K562 treated with DMSO at 1 percent for 48 hours (cell line): Measurements from ENCODE around the gene IKZF3. TPM values are rescaled to one million over a fixed set of nuclear protein-coding genes. Genes with fewer than 3 reads are reported as not detected.

ENCODE experiments used
- total RNA-seq: library from RNA; unstranded; fragments of 300-600 nt; gene quantifications from 2 replicates; pipeline ENCODE4 v1.2.3, GENCODE V29; 2022; ENCODE audit warnings: low replicate concordance; ENCODE audit errors: extremely low read depth

The IKZF3 gene
- not detected in 2 replicates for total RNA-seq

GRCh38 chr17:39863918-39864746 lies at the start of gene IKZF3:
TSS of gene IKZF3 (minus strand) at chr17:39864312. CDS start at chr17:39864126, 186 bp downstream.

DNA sequence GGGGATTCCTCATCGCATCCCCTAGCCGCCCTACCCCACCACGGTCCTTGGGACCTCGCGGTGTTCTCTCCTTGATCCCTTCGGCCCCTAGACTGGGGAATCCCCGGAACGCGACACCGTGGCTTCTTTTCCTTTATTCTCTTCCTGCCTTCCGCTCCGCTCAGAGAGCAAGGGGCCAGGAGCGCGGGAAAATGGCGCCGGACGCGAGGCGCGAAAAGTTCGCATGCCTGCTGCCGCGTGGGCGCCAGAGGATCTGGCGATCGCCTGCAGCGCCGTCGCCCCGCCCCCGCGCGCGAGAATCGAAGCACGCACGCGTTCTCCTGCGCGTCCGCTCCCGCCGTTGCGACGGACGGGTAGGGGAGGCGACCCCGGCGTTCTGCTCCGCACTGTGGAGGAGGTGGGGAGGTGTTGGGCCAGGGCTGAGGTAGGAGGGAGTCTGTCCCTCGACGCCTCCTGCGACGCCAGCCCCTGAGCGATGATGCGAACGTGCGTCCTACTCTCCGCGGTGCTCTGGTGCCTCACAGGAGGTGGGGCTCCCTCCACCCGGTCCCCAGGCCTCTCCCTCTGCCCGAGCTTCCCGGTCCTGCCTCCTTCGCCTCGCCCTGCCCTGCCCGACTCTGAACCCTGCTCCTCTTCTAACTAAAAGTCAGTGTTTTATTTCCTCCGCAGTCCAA lies 3.9 kb upstream of the IKZF3 start, which contains the start of gene ZPBP2:
Gene ZPBP2 (plus strand): TSS at position 323 of the 674 bp plus-strand sequence. CDS start 153 bp downstream, at position 476.

DNA sequence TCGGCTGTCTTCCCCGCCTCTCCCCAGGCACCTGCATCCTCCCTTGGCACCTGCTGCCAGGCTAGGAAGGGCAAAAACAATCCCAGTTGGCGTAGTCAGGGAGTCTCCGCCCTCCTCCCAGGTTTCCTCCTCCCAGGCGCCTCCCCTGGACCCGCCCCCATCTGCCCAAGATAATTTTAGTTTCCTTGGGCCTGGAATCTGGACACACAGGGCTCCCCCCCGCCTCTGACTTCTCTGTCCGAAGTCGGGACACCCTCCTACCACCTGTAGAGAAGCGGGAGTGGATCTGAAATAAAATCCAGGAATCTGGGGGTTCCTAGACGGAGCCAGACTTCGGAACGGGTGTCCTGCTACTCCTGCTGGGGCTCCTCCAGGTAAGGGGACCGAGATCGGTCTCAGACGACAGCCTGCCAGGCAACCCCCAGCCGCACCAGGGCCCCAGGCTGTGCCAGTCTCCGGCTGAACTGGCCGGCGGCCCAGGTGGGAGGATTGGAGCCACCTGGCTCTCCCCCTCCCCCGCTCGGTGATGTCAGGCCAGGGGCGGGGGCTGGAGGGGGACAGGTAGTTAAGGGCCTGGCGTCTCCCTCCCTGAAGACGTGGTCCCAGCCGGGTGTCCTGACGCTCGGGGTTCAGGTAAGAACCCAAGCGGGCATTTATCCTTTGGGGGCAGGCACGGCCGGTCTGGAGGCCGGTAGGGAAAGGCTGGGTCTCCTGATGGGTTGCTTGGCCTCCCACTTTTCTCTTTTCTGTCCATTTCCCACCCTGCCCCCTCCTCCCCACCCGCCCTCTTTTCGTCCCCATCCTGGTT lies 126.1 kb downstream of the IKZF3 start, which contains the start of gene GRB7:
Gene GRB7 (plus strand): TSS at position 179 of the 808 bp plus-strand sequence. CDS start 4,364 bp downstream, outside the sequence.

DNA sequence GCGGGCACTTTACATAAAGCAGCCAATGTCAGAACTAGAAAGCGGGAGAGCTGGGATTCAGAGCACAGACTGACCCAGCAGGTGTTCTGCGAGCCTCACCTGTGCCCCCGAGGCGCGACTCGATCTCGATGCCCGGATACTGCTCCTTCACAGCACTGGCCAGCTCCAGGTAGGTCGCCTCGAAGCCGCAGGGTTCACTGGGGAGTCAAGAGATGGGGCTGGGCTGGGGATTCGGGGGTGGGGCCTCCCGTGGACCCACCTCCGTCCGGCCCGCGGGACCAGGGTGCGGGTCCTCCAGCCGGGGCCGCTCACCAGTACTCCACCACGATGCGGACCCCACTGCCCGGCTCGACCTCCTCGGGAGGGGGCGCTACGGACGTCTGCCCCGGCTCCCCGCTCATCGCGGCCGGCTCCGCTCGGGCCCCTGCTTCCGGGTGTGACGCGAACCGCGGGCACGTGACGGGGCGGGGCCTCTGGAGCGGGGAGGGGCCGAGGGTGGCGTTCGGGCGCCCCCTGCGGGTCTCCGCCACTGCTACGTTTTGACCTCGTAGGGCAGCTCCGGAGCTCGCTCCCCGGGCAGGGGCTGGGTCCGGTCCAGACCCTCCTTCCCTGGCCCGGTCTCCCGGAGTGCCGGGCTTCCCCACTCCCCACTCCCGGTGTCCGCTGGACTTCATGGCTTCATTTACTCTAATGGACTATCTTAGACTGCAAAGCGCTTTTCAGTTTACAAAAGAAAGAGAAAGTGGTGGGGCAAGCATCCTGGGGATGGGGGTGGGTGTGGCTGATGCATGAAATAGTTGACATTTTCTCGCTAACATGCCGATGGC lies 133.8 kb downstream of the IKZF3 start, which contains the start of gene MIEN1:
Gene MIEN1 (minus strand): TSS at position 438 of the 827 bp plus-strand sequence. CDS start 37 bp downstream, at position 401.

Other genes starting within 250 kb of the IKZF3 start
- not detected in 2 replicates for gene PPP1R1B, start 237.4 kb downstream of the IKZF3 start, total RNA-seq
- gene STARD3, start 227.2 kb downstream of the IKZF3 start, total RNA-seq = not detected in 2 replicates
- not detected in 2 replicates for gene TCAP, start 199.0 kb downstream of the IKZF3 start, total RNA-seq
- gene PNMT, start 195.9 kb downstream of the IKZF3 start, total RNA-seq = not detected in 2 replicates
- gene PGAP3, start 176.3 kb downstream of the IKZF3 start, total RNA-seq = not detected in 2 replicates
- not detected in 2 replicates for gene ERBB2, start 164.2 kb downstream of the IKZF3 start, total RNA-seq
- gene MIEN1, start 133.8 kb downstream of the IKZF3 start, total RNA-seq = not detected in 2 replicates
- not detected in 2 replicates for gene GRB7, start 126.4 kb downstream of the IKZF3 start, total RNA-seq
- gene ZPBP2, start 3.9 kb upstream of the IKZF3 start, total RNA-seq = not detected in 2 replicates
- gene GSDMB, start 54.3 kb upstream of the IKZF3 start, total RNA-seq = not detected in 2 replicates
- gene ORMDL3, start 63.3 kb upstream of the IKZF3 start, total RNA-seq = not detected in 2 replicates
- not detected in 2 replicates for gene LRRC3C, start 63.4 kb upstream of the IKZF3 start, total RNA-seq
- not detected in 2 replicates for gene GSDMA, start 98.7 kb upstream of the IKZF3 start, total RNA-seq
- not detected in 2 replicates for gene PSMD3, start 116.5 kb upstream of the IKZF3 start, total RNA-seq
- not detected in 2 replicates for gene CSF3, start 151.1 kb upstream of the IKZF3 start, total RNA-seq
- not detected in 2 replicates for gene MED24, start 190.1 kb upstream of the IKZF3 start, total RNA-seq
- gene THRA, start 198.7 kb upstream of the IKZF3 start, total RNA-seq = not detected in 2 replicates
- gene NR1D1, start 236.3 kb upstream of the IKZF3 start, total RNA-seq = not detected in 2 replicates